Activated CD4-positive, alpha-beta T cell treated with anti-CD3 and anti-CD28 coated beads, Interleukin-2, amount 10 ng/mL, durations not matched to agents 7 days and 5 days (primary cell): ENCODE results near the gene KLHL20. TPM values are rescaled to one million over a fixed set of nuclear protein-coding genes. Genes with fewer than 3 reads are reported as not detected.
"Not testable (repeated sequence)": the region's sequence is repeated elsewhere in the genome, so short reads cannot be mapped to it uniquely, and the experiment has no call there.

ENCODE experiments used
- CTCF ChIA-PET: fragments of 350-600 bp; sonication (Branson Sonifier 250); formaldehyde crosslinking; loops from one replicate; lab custom pipeline; 2021; ENCODE audit warnings: antibody characterized with exemption; lab: Charles Lee
- POLR2A ChIA-PET: fragments of 350-600 bp; sonication (Branson Sonifier 250); formaldehyde crosslinking; loops from one replicate; lab custom pipeline; 2021; ENCODE audit warnings: antibody characterized with exemption; lab: Charles Lee
- DNase-seq: peaks from one replicate; pipeline ENCODE4 v3.0.0-alpha.2; 2020
- H3K27ac Mint-ChIP-seq: one replicate; pipeline ENCODE4 v1.8.0; 2021; ENCODE audit warnings: mild to moderate bottlenecking, moderate library complexity, mixed read lengths
- H3K27me3 Mint-ChIP-seq: one replicate; pipeline ENCODE4 v1.8.0; 2021; ENCODE audit warnings: mixed read lengths
- H3K36me3 Mint-ChIP-seq: one replicate; pipeline ENCODE4 v1.8.0; 2021; ENCODE audit warnings: low read depth, mixed read lengths
- H3K4me1 Mint-ChIP-seq: one replicate; pipeline ENCODE4 v1.8.0; 2021; ENCODE audit warnings: mixed read lengths
- H3K4me3 Mint-ChIP-seq: one replicate; pipeline ENCODE4 v1.8.0; 2021; ENCODE audit warnings: mild to moderate bottlenecking, moderate library complexity, mixed read lengths
- H3K9me3 Mint-ChIP-seq: one replicate; pipeline ENCODE4 v1.8.0; 2021; ENCODE audit warnings: mixed read lengths
- total RNA-seq, 2 experiments: library from RNA; stranded (reverse); gene quantifications; one replicate each; pipeline ENCODE4 v1.2.3, GENCODE V29; 2021

The KLHL20 gene
- total RNA-seq, 2 experiments from 2014 or later: 21.3 to 21.6 TPM

GRCh38 chr1:173813654-173814053, 98.9 kb downstream of the KLHL20 start:
- not testable (repeated sequence) for H3K9me3 Mint-ChIP-seq, DNase-seq
- H3K36me3 Mint-ChIP-seq: peaks cover 76% of the 10 kb centered on the region

GRCh38 chr1:173818459-173818858, 103.7 kb downstream of the KLHL20 start:
- Mint-ChIP-seq H3K36me3 (peaks cover 75% of the 10 kb centered on the region), H3K27me3 (no peaks in the 10 kb centered on the region), H3K4me3 (no peak overlapping the region), H3K9me3 (peaks cover 5% of the 10 kb centered on the region), H3K27ac (no peak overlapping the region), H3K4me1 (peaks cover 65% of the 10 kb centered on the region)
- no peak for DNase-seq
- CTCF ChIA-PET: interaction anchor here (0.5 to 1.1 kb wide), 3 partner anchors 12 to 399 kb away, joined by 3 to 9 read pairs (median 3); no protein-coding TSS in a partner anchor
- POLR2A ChIA-PET: no interaction called here

More at GRCh38 chr1:173813654-173814053, 98.9 kb downstream of the KLHL20 start:
- H3K4me1 Mint-ChIP-seq: peaks cover 44% of the 10 kb centered on the region
- H3K27me3 Mint-ChIP-seq, POLR2A ChIA-PET, H3K4me3 Mint-ChIP-seq, H3K27ac Mint-ChIP-seq: not testable (repeated sequence)
- CTCF ChIA-PET: interaction anchor here (0.6 kb wide), 1 partner anchor 183 kb away, joined by 3 read pairs; no protein-coding TSS in a partner anchor

GRCh38 chr1:173821680-173822079, 106.9 kb downstream of the KLHL20 start:
- Mint-ChIP-seq H3K9me3 (no peaks in the 10 kb centered on the region), H3K4me1 (peaks cover 55% of the 10 kb centered on the region), H3K4me3 (peak overlapping the region; percentile 86), H3K36me3 (peaks cover 55% of the 10 kb centered on the region), H3K27ac (no peak overlapping the region), H3K27me3 (no peaks in the 10 kb centered on the region)
- POLR2A ChIA-PET: no interaction called here
- CTCF ChIA-PET: no interaction called here
- no peak for DNase-seq

- Mint-ChIP-seq H3K4me3 (peak overlapping the region; percentile 86), H3K4me1 (peaks cover 62% of the 10 kb centered on the region), H3K9me3 (no peaks in the 10 kb centered on the region), H3K36me3 (peaks cover 43% of the 10 kb centered on the region), H3K27me3 (no peaks in the 10 kb centered on the region), H3K27ac (peak overlapping the region; percentile 99)
- no peak for DNase-seq
- CTCF ChIA-PET: interaction anchor here (0.6 to 1.5 kb wide), 6 partner anchors 16 to 394 kb away, joined by 3 to 5 read pairs (median 4); no protein-coding TSS in a partner anchor
- POLR2A ChIA-PET: interaction anchor here (0.6 to 1.4 kb wide), 4 partner anchors 37 to 400 kb away, joined by 3 to 7 read pairs (median 4); partner anchors contain the start of genes GAS5, KLHL20 and ZBTB37
Measured at GRCh38 chr1:173823781-173824314, 109.1 kb downstream of the KLHL20 start.

DNA sequence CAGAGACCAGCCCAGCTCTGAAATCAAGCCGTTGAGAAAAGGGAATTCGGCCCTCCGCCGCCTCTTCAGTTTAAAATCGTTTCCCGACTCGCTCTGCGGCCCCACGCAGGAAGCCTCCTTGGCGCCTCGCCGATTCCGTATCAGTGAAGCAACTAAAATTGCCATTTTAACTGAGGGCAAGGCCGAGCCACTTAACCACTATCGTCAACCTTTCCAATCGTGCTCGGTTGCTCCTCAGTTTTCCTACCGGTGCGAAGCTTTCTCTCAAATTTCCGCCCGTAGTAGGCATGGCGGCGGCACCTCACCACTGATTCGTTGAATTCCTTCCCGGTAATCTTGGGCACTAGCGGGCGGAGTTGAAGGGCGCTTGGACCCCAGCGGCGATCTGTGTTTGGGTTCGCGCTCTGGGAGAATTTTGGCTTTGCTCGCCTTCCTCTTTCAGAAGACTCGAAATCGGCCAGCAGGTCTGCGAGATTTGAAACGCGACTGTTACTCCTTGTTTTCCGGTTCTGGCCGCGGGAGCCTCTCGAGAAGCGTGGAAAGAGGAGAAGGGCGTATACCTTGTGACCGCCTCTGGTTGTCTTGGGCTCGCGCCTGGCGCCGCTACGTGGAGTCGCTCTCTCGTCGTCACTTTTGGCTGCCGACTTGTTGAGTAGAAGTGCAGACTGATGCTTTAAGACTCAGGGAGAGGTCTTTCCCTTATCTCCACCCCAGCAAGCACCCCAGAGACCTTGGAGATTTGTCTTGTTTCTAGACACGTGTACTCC, 109.7 kb downstream of the KLHL20 start, which contains the start of the genes CENPL and DARS2:
Gene CENPL (minus strand): TSS at position 569 of the 767 bp plus-strand sequence. CDS start 13,584 bp downstream, outside the sequence.
Gene DARS2 (plus strand): TSS at position 359 of the 767 bp plus-strand sequence. CDS start 557 bp downstream, outside the sequence.
- H3K4me3 Mint-ChIP-seq: peak within 1 kb of the TSS; percentile 86
- CTCF ChIA-PET: interaction anchor here (0.6 to 1.6 kb wide), 8 partner anchors 17 to 395 kb away, joined by 3 to 5 read pairs (median 4); no protein-coding TSS in a partner anchor
- POLR2A ChIA-PET: interaction anchor here (0.6 to 1.4 kb wide), 4 partner anchors 36 to 400 kb away, joined by 3 to 7 read pairs (median 4); partner anchors contain the start of genes GAS5, KLHL20 and ZBTB37

GRCh38 chr1:173827611-173828010, 112.8 kb downstream of the KLHL20 start:
- H3K27ac Mint-ChIP-seq: no peak overlapping the region
- peaks cover 32% of the 10 kb centered on the region for H3K36me3 Mint-ChIP-seq

More for the DNA sequence above, 109.7 kb downstream of the KLHL20 start, which contains the start of the genes CENPL and DARS2:
- H3K36me3 Mint-ChIP-seq: peaks cover 45% of the 10 kb centered on the region
- no peaks in the 10 kb centered on the region for H3K27me3 Mint-ChIP-seq
- H3K4me1 Mint-ChIP-seq: peaks cover 65% of the 10 kb centered on the region
- H3K27ac Mint-ChIP-seq: peak within 1 kb of the TSS; percentile 99
- no peaks in the 10 kb centered on the region for H3K9me3 Mint-ChIP-seq
- DNase-seq: peak; percentile 95

DNA sequence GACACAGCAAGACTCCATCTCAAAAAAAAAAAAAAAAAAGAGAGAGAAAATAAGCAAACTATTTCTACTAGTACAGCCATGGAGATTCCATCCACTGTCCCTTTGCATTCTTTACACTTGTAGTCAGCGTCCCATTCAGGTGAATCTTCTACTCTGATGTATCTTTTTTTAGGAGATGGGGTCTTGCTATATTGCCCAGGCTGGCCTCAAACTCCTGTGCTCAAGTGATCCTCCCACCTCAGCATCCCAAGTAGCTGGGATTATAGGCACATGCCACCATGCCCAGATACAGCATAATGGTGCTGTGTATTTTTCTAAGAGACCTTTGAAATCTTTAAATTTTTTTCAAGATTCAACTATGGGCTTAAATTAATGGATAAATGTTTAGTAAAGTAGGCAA, 118.0 kb downstream of the KLHL20 start:
- Mint-ChIP-seq H3K36me3 (peaks cover 33% of the 10 kb centered on the region), H3K4me3 (no peak overlapping the region), H3K27me3 (no peaks in the 10 kb centered on the region), H3K27ac (no peak overlapping the region), H3K9me3 (no peaks in the 10 kb centered on the region), H3K4me1 (peaks cover 7% of the 10 kb centered on the region)
- DNase-seq: no peak
- CTCF ChIA-PET: no interaction called here
- POLR2A ChIA-PET: no interaction called here

More at GRCh38 chr1:173827611-173828010, 112.8 kb downstream of the KLHL20 start:
- Mint-ChIP-seq H3K27me3 (no peaks in the 10 kb centered on the region), H3K9me3 (no peaks in the 10 kb centered on the region), H3K4me3 (no peak overlapping the region), H3K4me1 (peaks cover 42% of the 10 kb centered on the region)
- ChIA-PET CTCF (interaction anchor here (1.1 kb wide), 1 partner anchor 41 kb away, joined by 4 read pairs; the partner anchor contains the start of gene ZBTB37), POLR2A (no interaction called here)
- DNase-seq: no peak

Other genes with a start within 250 kb of the KLHL20 start
- 100 to 1,000 TPM; 110 TPM for gene PRDX6, start 237.6 kb upstream of the KLHL20 start, total RNA-seq
- not detected for gene SLC9C2, start 111.9 kb upstream of the KLHL20 start, total RNA-seq
- gene TEX50, start 79.6 kb upstream of the KLHL20 start, total RNA-seq: not detected
- gene ANKRD45, start 45.1 kb upstream of the KLHL20 start, total RNA-seq: not detected
- 10 to 100 TPM; 28.1 to 30.8 TPM for gene DARS2, start 109.7 kb downstream of the KLHL20 start, total RNA-seq
- 10 to 100 TPM; 35.5 to 39.7 TPM for gene CENPL, start 109.9 kb downstream of the KLHL20 start, total RNA-seq
- 100 to 1,000 TPM; 328 to 370 TPM for gene GAS5, start 153.0 kb downstream of the KLHL20 start, total RNA-seq
- gene ZBTB37, start 153.4 kb downstream of the KLHL20 start, total RNA-seq: 10 to 100 TPM; 10.2 to 10.9 TPM
- under 1 TPM; 0.17 TPM for gene SERPINC1, start 202.3 kb downstream of the KLHL20 start, total RNA-seq